Stimulated activated CD4-positive, alpha-beta T cell treated with anti-CD3 and anti-CD28 coated beads, TNF-alpha, amount 100 ng/mL, for 1 hour (primary cell): Measurements from ENCODE around the gene IL4I1.

ENCODE experiments used
- DNase-seq, 3 donors: peaks; one replicate each; pipeline ENCODE4 v3.0.0-alpha.2; 2020; ENCODE audit warnings: low read depth in 3 of 3, low spot score in 1 of 3

IL4I1 gene

GRCh38 chr19:49924004-49924880, 27.6 kb upstream of the IL4I1 start:
- DNase-seq: no peak

DNA sequence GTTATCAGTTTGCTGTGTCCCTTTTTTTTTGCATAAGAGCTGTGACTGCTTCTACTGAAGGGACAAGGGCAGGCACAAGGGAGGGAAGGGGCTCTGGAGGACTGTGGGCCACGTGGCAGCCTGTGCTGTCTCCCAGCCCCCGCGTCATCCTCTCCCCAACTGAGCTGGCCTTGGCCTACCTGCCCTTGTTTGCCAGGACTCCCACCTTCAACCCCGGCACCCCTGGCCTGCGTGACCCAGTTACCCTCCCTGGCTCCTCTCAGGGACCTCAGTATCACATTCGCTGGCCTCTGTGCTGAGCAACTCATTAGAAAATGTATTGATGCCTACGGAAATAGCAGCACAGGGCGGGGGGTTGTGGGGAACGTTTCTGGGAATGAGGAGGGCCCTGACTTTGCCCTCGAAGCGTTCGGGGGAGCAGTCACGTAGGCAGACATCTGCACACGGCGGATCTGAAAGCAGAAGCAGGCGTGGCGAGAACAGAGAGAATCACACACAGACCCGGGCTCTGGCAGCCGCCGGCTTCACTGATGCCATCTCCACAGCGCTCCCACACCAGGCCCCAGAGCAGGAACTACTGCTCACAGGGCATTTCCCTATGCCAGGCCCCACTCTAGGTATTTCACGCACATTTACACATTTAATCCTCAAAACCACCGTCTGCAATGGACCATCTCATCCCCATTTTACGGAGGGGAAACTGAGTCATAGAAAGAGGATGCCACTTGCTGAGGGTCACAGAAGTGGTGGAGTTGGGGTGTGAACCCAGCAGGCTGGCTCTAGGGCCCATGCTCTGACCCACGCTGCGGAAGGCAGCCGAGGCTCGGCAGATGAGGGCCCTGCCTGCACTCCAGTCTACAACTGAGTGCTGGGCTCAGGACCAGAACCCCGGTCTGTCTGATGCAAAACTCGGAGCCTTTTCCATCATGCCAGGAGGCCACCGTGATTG, 26.6 kb upstream of the IL4I1 start:
- DNase-seq: no peak

GRCh38 chr19:49921871-49922795, 25.4 kb upstream of the IL4I1 start:
- no peak for DNase-seq

DNA sequence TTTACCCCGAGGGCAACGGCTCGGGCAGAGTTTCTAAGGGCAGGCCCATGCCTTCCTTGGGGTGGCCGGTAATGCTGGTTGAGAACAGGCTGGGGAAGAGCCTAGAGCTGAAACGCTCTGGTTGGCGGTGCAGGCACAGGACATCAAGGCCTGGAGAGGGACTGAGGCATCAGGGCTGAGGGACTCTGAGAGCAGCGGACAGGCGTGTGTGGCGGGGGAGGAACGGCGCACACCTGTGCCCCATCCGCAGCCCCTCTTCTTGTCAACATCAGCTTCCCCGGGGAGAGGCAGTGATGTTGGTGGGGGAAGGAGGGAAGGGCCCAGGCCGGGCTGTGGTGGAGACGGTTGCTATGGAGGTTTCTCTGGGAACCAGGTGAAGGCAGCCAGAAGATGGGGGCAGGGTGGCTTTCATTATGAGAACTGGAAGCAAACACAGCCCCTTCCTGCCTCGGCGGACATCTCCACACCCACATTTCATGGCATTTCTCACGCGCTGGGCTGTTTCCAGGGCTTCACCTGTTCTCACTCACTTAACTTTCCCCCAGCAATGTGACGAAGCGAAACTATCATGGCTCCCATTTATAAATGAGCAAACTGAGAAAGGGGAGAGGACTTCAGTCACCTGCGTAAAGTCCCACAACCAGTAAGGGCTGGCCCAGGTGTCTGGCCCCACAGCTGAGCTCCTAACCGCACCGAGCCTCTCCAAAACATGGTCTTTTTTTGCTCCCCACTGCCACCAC, 24.1 kb upstream of the IL4I1 start:
- no peak for DNase-seq

DNA sequence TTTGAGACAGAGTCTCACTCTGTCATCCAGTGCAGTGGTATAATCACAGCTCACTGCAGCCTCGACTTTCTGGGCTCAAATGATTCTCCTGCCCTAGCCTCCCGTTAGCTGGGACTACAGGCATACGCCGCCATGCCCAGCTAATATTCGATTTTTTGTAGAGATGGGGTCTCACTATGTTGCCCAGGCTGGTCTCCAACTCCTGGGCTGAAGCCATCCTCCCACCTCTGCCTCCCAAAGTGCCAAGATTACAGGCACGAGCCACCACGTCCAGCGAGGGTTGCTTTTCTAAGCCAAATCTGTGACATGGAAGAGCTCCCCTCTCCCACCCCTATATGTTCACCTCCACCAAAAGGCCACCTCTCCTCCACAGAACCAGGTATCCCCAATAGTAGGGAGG, 21.4 kb upstream of the IL4I1 start:
- no peak for DNase-seq

DNA sequence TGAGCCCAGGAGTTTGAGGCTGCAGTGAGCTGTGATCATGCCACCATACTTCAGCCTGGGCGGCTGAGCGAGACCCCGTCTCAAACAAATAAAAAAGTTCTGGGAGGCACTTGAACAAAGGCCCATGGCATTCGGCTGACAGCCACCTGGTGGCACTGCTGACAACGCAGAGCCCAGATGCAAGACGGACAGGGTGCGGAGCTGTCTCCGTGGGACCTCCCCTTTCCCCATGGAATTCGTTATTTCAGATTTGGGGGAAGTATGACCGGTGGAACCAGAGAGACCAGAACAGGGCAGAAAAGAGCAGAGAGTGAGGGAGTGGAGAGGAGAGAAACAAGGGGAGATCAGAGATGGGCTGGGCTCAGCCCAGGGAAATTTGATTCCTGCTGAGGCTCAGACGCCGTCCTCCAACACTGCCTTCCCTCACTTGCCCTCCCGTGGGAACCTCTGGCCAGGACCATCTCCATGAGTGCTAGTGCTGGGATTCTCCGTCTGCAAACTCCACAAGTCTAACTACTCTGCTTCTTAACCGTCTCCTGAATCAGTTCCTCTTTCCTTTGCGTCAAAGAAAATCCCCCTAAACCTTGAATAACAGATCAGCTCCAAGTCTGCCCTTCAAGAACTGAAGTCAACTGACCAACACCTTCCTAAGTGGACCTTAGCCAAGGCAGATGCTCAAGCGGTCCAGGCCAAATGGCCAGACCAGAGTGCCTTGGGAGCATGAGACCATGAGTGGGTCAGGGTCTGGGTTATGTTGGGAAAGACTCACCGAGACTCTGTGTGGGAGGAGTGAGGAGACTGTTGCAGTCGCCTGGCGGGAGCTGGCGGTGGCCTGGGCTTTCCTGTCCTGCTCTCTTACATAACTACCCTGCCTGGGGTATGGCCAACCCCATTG, 20.4 kb upstream of the IL4I1 start:
- no peak for DNase-seq

GRCh38 chr19:49915271-49915670, 18.6 kb upstream of the IL4I1 start:
- no peak for DNase-seq

- no peak for DNase-seq
Observed at GRCh38 chr19:49913720-49914119, 17.0 kb upstream of the IL4I1 start.

- no peak for DNase-seq
Observed at GRCh38 chr19:49912965-49913685, 16.4 kb upstream of the IL4I1 start.

DNA sequence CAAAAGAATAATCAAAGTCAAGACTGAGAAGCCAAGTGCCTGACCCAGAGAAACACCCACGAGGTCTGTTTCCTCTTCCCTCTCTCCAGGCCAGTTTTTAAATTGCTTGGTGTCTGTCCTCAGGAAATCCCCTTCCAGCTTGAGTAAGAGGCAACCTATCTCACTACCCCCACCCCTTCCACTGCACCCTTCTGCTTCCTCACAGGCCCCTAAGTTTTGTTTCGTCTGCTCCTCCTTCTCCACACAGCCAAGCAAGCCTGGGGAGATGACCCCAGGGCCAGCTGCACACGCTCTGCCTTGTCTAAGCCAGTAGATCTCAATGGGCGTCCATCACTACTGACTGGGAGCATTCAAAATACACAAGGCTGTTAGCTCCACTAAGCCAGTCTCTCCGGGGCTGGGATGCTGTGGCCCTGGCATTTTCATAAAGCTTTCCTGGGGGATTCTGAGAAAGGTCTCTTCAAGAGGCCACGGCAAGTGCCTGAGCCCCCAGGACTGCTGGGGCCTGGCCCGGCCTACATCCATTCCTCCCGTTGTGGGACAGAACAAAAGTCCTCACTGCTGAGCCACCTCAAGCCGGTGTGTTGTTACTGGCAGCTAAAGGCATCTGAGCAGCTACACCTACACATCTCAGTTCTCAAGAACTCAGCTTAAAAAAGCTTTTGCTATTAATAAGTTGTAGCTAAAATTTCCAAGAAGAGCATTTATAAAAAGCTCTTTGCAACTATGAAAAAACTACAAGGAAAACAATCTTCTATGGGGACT, 14.9 kb upstream of the IL4I1 start:
- no peak for DNase-seq

DNA sequence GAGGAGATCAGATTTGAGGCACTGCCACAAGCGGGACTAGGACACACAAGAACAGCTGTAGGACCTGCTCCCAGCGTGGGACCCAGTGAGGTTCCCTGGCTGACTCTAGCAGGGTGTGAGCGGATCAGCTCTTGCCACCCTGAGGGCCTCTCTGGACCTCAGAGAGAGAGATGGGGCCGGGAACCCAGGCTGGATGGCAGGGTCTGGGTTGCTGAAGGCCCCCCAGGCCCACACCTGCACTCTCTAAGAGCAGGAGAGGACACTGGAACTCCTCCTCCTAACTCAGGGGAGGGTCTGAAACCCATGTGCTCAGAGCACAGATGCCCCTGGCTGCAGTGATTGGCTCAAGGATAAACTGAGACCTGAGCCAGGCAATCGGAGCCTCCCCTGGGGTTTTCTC, 13.5 kb upstream of the IL4I1 start:
- DNase-seq: no peak

- DNase-seq: no peak
Observed at GRCh38 chr19:49908480-49909420, 12.1 kb upstream of the IL4I1 start.

GRCh38 chr19:49907745-49908446, 11.2 kb upstream of the IL4I1 start:
- no peak for DNase-seq

- DNase-seq: no peak
Observed at GRCh38 chr19:49906879-49907564, 10.3 kb upstream of the IL4I1 start.

GRCh38 chr19:49904136-49904535, 7.4 kb upstream of the IL4I1 start:
- no peak for DNase-seq
